ENCODE results near the gene CIB4.

CIB4 gene

GRCh38 chr2:26590980-26591618, 50.1 kb downstream of the CIB4 start:
- no peak for TF ChIP-seq CTCF (IDR thresholded peaks at IDR 0.05; ENCODE audit: borderline replicate concordance, insufficient read depth, low read depth, low read length)
- no peak overlapping the region for H3K4me3 ChIP-seq (ENCODE audit: low read depth, low read length)

DNA sequence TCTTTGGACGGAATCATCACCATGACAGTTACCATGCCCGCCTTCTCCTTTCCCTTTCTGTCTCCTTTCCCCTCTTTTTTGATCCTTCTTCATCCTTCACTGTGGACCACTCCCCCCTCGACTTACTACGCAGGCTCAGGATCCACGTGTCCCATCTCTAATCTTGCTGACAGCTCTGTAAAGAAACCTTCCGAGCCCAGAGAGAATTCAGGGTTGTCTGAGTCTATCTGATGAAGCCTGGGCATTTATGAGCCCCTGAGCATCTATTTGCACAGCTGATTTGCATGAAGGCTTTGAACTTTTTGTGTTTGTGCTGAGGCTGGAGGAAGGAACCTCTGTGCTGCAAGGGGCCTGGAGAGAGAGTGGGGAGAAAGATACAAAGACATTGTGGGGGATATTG, 50.7 kb downstream of the CIB4 start:
- no peak for TF ChIP-seq CTCF (IDR thresholded peaks at IDR 0.05; ENCODE audit: borderline replicate concordance, insufficient read depth, low read depth, low read length)
- no peak overlapping the region for H3K4me3 ChIP-seq (ENCODE audit: low read depth, low read length)

DNA sequence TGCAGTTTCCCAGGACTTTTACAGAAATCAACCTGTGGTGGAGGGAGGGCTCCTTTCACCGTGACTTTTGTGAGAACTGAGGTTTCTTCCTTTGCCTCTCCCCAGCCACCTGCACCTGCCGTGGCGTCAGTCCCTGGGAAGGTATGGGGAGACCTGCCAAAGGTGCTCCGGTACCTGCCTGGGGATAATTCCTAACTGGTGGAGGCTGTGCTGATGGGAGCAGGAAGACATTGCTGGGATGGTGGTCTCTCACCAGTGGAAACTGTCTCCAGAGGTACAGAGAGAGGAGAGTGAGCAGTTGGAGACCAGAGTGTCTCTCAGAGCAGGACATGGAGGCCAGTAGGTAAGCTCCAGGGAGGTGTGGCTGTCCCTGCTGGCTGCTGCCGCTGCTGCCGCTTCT, 52.6 kb downstream of the CIB4 start:
- no peak overlapping the region for H3K4me3 ChIP-seq (ENCODE audit: low read depth, low read length)

GRCh38 chr2:26587994-26588393, 53.2 kb downstream of the CIB4 start:
- H3K4me3 ChIP-seq (ENCODE audit: low read depth, low read length): no peak overlapping the region
- no peak for TF ChIP-seq CTCF (IDR thresholded peaks at IDR 0.05; ENCODE audit: borderline replicate concordance, insufficient read depth, low read depth, low read length)

More for the DNA sequence above, 52.6 kb downstream of the CIB4 start:
- TF ChIP-seq CTCF (IDR thresholded peaks at IDR 0.05; ENCODE audit: borderline replicate concordance, insufficient read depth, low read depth, low read length): no peak

DNA sequence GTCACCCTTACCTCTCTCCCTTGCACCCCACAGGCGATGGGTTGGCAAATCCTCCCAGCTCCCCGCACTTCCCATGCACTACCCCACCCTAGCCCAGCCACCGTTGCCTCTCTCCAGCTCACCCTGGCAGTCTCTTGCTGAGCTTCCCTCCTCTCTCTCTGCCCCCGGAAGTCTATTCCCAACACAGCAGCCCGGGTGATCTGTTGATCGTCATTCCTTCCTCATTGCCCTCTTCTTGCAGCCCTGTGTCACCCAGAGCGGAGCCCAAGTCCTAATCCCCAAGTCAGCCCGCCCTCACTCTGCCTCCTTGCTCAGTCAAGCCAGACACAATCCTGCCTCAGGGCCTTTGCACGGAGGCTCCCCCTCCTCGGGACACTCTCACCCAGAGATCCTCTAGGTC, 55.2 kb downstream of the CIB4 start:
- no peak for TF ChIP-seq CTCF (IDR thresholded peaks at IDR 0.05; ENCODE audit: borderline replicate concordance, insufficient read depth, low read depth, low read length)
- H3K4me3 ChIP-seq (ENCODE audit: low read depth, low read length): no peak overlapping the region

DNA sequence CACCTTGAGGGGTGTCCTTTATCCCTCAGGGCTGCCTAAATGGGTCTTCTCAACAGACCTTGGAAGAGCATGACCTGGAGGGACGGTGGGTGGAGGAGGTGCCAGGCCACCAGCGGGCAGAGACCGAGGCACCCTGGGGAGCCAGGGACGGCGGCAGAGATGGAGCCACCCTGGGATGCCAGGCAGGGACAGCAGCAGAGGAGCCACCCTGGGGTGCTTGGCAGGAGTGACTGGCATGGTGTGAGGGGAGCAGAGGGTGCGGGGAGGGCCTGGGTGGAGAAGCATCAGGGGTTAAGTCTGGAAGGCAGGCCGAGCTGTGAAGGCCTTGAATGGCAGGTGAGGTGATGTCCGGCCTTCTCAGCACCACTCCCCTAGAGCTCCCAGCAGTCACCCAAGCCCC, 56.1 kb downstream of the CIB4 start:
- no peak for TF ChIP-seq CTCF (IDR thresholded peaks at IDR 0.05; ENCODE audit: borderline replicate concordance, insufficient read depth, low read depth, low read length)
- no peak overlapping the region for H3K4me3 ChIP-seq (ENCODE audit: low read depth, low read length)

GRCh38 chr2:26584656-26585055, 56.5 kb downstream of the CIB4 start:
- H3K4me3 ChIP-seq (ENCODE audit: low read depth, low read length): no peak overlapping the region
- TF ChIP-seq CTCF (IDR thresholded peaks at IDR 0.05; ENCODE audit: borderline replicate concordance, insufficient read depth, low read depth, low read length): no peak

Data from GM12875 (cell line).